Spinal cord (tissue), 10 donors: Measurements from ENCODE around the gene SSH2. TPM values are rescaled to one million over a fixed set of nuclear protein-coding genes. Genes with fewer than 3 reads are reported as not detected.

Experiments used
- DNase-seq, 6 donors: peaks; one replicate each; pipeline versions ENCODE4 v3.0.0 to v3.0.0-alpha.2; 2013 to 2015; ENCODE audit warnings: low spot score in 6 of 6, low read depth in 4 of 6
- H3K27ac ChIP-seq: one replicate; pipeline ENCODE4 v1.5.1; 2013; ENCODE audit warnings: low read depth, low read length, control low read depth
- H3K27me3 ChIP-seq: one replicate; pipeline ENCODE4 v1.6.1; 2013; ENCODE audit warnings: low read length; ENCODE audit not compliant: control insufficient read depth, insufficient read depth
- H3K36me3 ChIP-seq: one replicate; pipeline ENCODE4 v1.6.1; 2013; ENCODE audit warnings: low read length; ENCODE audit not compliant: control insufficient read depth, insufficient read depth
- H3K4me1 ChIP-seq: one replicate; pipeline ENCODE4 v1.6.1; 2013; ENCODE audit warnings: low read length; ENCODE audit not compliant: control insufficient read depth, insufficient read depth
- H3K4me3 ChIP-seq: one replicate; pipeline ENCODE4 v1.5.1; 2013; ENCODE audit warnings: low read depth, low read length, control low read depth
- H3K9me3 ChIP-seq: one replicate; pipeline ENCODE4 v1.6.1; 2013; ENCODE audit warnings: low read length; ENCODE audit not compliant: control insufficient read depth, insufficient read depth
- WGBS: methylation state at CpG from one replicate; pipeline ENCODE4 v1.1.5; 2013; ENCODE audit warnings: missing lambda C conversion rate; ENCODE audit not compliant: insufficient coverage; 5-methylcytosine and 5-hydroxymethylcytosine counted together
- polyA plus RNA-seq, 2 donors: library from polyadenylated mRNA; unstranded; fragments of 120-200 nt; gene quantifications; one replicate each; pipeline ENCODE4 v1.2.1, GENCODE V29; 2013; ENCODE audit not compliant: insufficient read length in 2 of 2
- total RNA-seq, 2 donors: library from RNA; depleted of rRNA in 1 of 2; stranded (reverse); fragments of 120-200 nt in 1 of 2; fragments of >200 nt in 1 of 2; gene quantifications; one replicate each; pipeline versions ENCODE4 v1.2.3 to v1.2.4, GENCODE V29; 2013 to 2014
- donor health status: healthy.

The SSH2 gene
- total and polyA plus RNA-seq, 4 donors = 22.5 to 26.6 (median 23.4) TPM

DNA sequence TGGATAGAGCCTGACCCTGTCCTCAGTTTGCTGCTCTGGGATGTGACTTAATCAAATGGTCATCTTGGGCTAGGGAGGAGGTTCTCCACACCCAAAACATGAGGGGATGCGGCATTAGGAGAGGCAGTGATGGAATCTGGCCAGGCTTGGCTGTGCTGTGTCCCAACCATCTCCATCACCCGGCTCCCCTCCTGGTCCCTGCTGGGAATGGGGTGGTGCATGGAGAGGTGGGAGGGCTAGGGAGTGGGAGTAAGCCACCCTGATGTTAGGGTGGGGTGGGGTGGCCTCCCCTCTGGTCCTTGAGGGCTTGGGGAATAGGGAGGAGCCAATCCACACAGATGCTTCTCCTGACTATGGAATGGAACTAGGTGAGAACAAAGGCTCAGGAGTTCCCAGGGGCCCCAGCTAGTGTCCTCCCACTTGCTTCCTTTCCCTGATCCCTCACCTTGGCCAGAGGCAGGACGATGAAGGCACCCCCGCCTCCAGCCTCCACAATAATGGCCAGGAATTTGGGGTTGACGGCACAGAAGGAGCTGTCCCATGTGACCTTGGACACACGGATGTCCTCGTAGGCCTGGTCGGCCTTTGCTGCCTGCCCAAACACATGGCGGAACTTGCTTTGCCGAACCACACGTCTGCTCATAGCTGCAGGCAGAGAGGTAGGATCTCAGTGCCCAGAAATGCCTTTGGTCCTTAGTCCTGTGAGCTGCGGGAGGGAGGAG, 309.1 kb downstream of the SSH2 start:
- Histone ChIP-seq H3K4me3 (no peak overlapping the region), H3K27me3 (peaks cover 55% of the 10 kb centered on the region), H3K9me3 (no peaks in the 10 kb centered on the region), H3K27ac (no peak overlapping the region), H3K4me1 (peaks cover 50% of the 10 kb centered on the region), H3K36me3 (no peaks in the 10 kb centered on the region)
- 94% methylated on average over 10 of the region's 12 CpGs for WGBS
- no peak for DNase-seq

DNA sequence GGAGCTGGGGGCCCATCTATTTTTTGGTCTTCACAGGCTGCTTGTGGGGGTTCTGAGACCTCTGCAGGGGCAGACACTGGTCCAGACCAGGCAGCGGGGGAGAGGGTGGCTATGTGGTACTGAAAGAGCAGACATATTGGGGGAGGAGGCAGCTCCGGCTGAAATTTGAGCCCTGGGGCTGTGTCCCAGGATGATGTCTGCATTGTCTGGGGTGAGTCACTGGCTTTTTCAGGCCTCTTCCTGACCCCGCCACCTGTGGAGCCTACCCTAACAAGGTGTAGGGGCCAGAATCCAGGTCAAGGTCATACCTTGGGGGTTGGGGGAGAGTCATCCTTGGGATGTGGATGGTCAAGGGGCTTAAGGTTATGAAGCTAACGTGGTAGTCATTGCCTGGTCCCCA, 309.8 kb downstream of the SSH2 start:
- no peak for DNase-seq
- H3K27me3 ChIP-seq = peaks cover 59% of the 10 kb centered on the region
- H3K36me3 ChIP-seq = no peaks in the 10 kb centered on the region
- no peak overlapping the region for H3K27ac ChIP-seq
- peaks cover 57% of the 10 kb centered on the region for H3K4me1 ChIP-seq
- WGBS = 92% methylated on average over 4 of the region's 4 CpGs
- no peak overlapping the region for H3K4me3 ChIP-seq
- no peaks in the 10 kb centered on the region for H3K9me3 ChIP-seq

DNA sequence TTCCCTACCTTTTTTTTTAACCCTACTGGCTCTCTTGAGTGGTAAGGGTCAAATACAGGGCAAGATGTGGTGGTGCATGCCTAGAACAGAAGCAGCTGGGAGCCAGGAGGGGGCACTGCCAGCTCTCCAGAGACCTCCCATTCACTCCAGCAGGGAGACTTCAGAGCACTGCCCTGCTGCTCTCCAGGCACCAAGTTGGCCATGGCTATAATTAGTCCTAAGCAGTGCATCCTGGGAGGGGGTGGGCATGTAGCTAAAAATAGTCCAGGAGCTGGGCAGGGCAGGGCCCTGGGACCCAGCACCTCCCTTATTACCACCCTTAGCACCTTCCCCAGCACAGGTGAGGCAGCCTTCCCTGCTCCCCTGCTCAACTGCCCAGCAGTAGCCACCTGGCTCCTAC, 310.8 kb downstream of the SSH2 start:
- H3K4me1 ChIP-seq = peaks cover 67% of the 10 kb centered on the region

DNA sequence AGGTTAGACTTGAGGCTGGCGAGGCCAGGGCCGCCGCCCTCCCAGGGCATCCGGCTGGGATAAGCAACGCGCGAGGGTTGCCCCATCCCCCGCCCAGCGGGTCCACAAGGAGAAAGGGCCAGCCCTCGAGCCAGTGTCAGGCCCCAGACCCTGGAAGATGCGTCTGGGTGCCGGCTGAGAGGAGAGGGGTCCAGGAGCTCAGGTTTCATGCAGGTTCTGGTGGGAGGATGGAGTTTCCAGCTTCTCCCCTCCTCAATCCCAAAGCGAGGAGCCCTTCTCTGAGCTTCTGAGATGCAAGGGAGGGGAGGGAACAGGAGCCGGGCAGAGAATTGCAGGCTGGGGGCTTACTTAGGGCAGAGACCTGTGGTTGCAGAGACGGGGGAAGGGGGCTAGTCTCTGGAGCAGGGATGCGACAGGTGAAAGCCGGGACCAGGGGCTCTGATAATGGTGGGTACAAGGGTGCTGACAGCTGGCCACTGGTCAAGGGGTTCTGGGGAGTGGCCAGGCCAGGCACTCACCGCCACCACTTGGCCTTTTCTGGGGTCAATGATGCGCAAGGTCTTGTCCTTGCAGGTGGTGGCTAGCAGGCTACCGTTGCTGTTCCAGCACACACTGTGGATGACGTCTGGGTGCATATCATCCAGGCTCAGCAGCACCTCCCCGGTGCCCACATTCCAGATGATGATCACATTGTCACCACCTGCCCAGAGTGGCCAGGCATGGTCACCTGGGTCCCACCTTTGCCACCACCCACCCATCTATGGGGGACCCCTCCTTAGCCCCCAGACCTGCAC, 311.6 kb downstream of the SSH2 start:
- WGBS = 38% methylated on average over 19 of the region's 22 CpGs
- Histone ChIP-seq H3K4me1 (peaks cover 74% of the 10 kb centered on the region), H3K4me3 (no peak overlapping the region), H3K9me3 (no peaks in the 10 kb centered on the region), H3K27me3 (peaks cover 59% of the 10 kb centered on the region), H3K27ac (no peak overlapping the region), H3K36me3 (peaks cover 14% of the 10 kb centered on the region)
- DNase-seq = no peak

More for the DNA sequence above, 310.8 kb downstream of the SSH2 start:
- no peak overlapping the region for H3K4me3 ChIP-seq
- no peaks in the 10 kb centered on the region for H3K9me3 ChIP-seq
- no peak for DNase-seq
- H3K36me3 ChIP-seq = peaks cover 7% of the 10 kb centered on the region
- H3K27ac ChIP-seq = no peak overlapping the region
- H3K27me3 ChIP-seq = peaks cover 59% of the 10 kb centered on the region

DNA sequence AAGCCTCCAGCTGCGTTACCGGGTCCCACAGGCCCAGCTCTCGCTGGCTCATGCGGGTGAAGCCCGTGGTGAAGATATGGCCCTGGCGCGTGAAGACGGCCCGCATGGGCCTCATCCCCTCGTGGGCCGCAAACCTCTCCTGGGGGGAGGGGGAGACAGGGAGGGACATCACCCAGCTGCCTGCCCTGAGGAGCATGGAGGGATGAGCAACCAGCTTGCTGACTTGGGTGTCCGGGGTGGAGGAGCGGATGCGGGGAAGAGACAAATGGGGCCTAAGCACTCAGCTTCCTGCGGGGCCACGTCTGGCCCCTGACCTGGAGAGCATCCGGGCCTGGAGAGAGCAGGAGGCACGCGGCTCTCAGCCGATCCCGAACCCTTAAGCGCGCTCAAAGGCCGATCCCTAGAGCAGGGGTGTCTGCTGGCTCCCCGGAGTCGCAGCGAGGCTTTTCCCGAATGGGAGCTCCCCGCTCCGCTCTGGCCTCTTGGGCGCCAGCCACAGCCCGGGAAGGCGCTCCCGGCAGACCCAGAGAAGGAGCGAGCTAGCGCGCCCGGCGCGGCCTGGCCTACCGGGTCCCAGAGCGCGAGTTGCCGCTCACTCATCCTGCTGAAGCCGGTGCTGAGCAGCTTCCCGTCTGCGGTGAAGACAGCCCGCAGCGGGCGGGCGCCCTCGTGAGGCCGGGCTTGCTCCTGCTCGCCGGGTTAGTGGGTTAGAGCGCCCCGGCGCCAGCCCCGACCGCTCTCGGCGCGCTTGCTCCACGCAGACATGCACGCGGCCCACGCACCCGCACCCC, 312.4 kb downstream of the SSH2 start:
- WGBS = 5% methylated on average over 68 of the region's 68 CpGs
- Histone ChIP-seq H3K9me3 (no peaks in the 10 kb centered on the region), H3K36me3 (peaks cover 18% of the 10 kb centered on the region), H3K27ac (no peak overlapping the region), H3K4me1 (peaks cover 73% of the 10 kb centered on the region), H3K4me3 (peak overlapping the region; percentile 9), H3K27me3 (peaks cover 56% of the 10 kb centered on the region)
- DNase-seq = peak in 1 of 6 donors; percentile 59

DNA sequence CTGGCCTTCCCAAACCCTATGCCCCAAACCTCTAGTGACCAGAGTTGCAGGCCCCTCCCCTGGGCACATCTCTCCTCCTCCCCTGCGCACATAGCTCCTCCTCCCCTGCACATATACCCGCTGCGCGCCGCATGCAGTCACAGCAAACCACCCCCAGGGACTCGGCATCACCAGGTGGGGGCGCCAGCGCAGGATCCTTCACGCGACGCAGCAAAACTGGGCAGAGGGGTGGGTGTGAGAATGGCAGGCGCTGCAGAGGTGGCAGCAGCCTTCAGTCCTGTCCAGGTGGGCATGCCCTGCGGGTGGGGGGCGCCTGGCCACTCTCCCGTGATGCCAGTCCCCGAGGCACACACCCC, 312.9 kb downstream of the SSH2 start:
- Histone ChIP-seq H3K27me3 (peaks cover 53% of the 10 kb centered on the region), H3K36me3 (peaks cover 23% of the 10 kb centered on the region), H3K9me3 (no peaks in the 10 kb centered on the region), H3K4me1 (peaks cover 67% of the 10 kb centered on the region), H3K4me3 (peak overlapping the region; percentile 9), H3K27ac (no peak overlapping the region)
- DNase-seq = peak in 2 of 6 donors; percentile 79 to 81
- 2% methylated on average over 11 of the region's 16 CpGs for WGBS

DNA sequence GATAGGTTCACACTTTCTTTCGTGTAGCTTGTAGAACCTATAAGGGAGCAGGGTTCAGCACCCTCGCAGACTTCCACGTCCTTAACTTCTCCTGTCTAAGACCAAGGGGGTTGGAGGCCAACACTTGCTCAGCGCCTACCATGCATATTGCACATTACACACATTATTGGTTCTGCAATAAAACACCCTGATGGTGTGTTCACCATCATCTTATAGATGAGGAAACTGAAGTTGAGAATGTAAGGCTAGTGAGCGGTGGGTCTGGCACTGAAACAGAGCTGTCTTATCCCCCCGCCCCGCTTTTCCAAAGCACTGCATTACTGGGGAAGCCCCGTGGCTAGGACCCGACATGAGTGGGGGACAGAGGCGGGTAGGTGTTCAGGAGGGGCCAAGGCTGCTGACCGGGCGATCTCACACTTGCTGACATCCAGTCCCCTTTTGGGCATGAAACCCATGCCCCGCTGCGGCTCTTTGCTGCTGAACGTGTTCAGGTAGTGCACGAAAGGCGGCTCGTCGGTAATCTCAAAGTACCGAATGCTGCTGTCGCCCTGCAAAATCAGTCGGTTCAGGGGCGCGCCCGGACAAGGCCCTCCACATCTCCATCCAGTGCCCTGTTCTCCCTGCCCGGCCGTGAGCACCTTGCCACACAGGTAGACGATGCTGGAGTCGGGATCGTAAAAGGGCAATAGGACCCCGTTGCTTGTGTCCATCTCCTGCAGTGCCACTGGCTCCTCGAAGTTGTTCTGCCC, 313.6 kb downstream of the SSH2 start:
- no peak for DNase-seq
- no peaks in the 10 kb centered on the region for H3K9me3 ChIP-seq
- WGBS = 19% methylated on average over 30 of the region's 32 CpGs
- peaks cover 50% of the 10 kb centered on the region for H3K27me3 ChIP-seq
- H3K36me3 ChIP-seq = peaks cover 30% of the 10 kb centered on the region
- H3K4me3 ChIP-seq = peak overlapping the region; percentile 31
- no peak overlapping the region for H3K27ac ChIP-seq
- peaks cover 65% of the 10 kb centered on the region for H3K4me1 ChIP-seq

DNA sequence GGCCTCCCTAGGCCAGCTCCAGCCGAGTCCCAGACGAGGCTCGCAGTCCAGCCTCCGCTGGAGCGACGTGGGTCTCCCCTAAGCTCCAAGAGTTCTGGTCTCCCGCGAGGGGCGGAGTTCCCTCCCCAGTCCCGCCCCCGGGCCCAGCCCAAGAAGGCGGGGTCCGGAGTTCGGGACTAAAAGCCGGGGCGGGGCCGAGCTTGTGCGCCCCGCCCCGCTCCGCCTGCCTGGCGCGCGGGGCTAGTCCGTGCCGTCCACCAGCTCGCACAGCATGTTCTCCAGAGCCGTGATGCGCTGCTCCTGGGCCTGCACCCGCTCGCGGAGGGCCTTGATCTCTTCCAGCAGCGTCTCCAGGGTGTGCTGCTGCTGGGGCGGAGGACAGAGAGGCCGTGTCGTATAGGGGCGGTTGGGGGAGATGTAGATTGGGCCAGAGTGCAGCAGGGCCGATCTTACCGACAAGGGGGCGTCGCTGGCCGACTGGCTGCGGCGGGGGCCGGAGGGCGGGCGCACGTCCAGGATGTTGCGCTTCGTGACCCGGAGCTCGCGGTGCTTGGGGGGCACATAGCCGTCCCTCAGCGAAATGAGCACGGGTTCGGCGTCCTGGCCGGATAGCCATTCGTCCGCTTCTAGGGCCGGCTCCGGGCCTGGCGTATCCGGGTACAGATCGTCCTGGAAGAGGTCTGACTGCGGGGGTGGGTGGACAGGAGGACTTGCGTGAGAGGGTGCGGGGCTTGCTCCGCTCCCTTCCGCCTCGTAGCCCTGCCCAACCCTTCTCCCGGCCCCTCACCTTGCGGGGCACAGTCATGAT, 314.3 kb downstream of the SSH2 start:
- Histone ChIP-seq H3K9me3 (no peaks in the 10 kb centered on the region), H3K27me3 (peaks cover 50% of the 10 kb centered on the region), H3K4me1 (peaks cover 65% of the 10 kb centered on the region), H3K27ac (peak overlapping the region; percentile 64), H3K36me3 (peaks cover 32% of the 10 kb centered on the region), H3K4me3 (peak overlapping the region; percentile 31)
- WGBS = 7% methylated on average over 74 of the region's 74 CpGs
- peak in 3 of 6 donors; percentile 68 to 95 (median 89) for DNase-seq
